ENCODE results near the gene CA5A.
A peak's percentile ranks its signal among the peaks of the same experiment; 100 is the strongest.
"Not testable (repeated sequence)": the region's sequence is repeated elsewhere in the genome, so short reads cannot be mapped to it uniquely, and the experiment has no call there.

CA5A gene

DNA sequence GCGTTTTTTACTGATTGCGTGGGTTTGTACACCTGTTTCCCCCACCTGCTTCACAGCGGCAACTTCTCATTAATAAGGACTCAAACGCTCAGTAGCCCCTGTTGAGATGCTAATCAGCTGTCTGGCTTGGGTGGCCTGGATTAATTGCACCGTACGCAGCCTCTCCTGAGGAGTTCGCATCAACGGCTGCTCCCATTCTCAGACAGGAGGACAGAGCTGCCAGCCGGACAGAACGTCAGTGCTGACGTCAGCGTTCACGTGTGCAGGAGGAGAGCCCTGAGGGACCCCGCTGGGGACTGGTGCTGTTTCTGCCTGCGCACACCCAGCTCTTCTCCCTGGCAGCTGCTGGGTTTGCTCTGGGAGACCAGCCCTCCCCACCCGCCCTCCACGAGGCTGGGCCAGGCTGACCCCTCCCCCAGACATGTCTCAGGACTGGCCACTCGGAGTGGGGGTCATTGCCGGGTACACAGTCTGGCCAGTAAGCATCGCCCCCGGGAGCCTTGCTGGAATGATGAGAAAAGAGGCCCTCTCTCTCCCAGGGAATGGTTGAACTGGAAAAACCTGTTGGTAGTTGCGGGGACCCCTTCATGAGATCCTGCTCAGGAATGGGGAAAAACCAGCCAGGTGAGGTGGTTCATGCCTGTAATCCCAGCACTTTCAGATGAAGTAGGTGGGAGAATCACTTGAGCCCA is 9.2 kb upstream of the CA5A start:
- peak overlapping the region; percentile 13; the same call in 1 of the 2 replicates for H3K27ac ChIP-seq
- TF ChIP-seq, protein P1, sequence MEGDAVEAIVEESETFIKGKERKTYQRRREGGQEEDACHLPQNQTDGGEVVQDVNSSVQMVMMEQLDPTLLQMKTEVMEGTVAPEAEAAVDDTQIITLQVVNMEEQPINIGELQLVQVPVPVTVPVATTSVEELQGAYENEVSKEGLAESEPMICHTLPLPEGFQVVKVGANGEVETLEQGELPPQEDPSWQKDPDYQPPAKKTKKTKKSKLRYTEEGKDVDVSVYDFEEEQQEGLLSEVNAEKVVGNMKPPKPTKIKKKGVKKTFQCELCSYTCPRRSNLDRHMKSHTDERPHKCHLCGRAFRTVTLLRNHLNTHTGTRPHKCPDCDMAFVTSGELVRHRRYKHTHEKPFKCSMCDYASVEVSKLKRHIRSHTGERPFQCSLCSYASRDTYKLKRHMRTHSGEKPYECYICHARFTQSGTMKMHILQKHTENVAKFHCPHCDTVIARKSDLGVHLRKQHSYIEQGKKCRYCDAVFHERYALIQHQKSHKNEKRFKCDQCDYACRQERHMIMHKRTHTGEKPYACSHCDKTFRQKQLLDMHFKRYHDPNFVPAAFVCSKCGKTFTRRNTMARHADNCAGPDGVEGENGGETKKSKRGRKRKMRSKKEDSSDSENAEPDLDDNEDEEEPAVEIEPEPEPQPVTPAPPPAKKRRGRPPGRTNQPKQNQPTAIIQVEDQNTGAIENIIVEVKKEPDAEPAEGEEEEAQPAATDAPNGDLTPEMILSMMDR (conservative IDR thresholded peaks at IDR 0.05) = no peak

DNA sequence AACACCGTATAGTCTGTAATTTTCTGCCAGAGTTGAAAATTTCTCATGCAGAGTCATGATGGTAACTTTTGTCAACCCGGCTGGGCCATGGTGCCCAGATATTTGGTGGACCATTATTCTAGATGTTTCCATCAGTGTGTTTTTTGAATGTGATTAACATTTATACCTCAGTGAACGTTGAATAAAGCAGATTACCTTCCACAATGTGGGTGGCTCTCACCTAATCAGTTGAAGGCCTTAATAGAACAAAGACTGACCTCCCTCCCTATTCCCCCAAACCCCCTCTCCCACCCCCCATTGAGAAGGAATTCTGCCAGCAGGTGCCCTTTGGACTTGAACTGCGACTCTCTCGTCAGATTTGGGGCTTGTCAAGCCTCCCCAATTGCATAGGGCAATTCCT is 6.4 kb upstream of the CA5A start:
- H3K27ac ChIP-seq = no peak overlapping the region
- TF ChIP-seq, protein P1 (conservative IDR thresholded peaks at IDR 0.05) = no peak

DNA sequence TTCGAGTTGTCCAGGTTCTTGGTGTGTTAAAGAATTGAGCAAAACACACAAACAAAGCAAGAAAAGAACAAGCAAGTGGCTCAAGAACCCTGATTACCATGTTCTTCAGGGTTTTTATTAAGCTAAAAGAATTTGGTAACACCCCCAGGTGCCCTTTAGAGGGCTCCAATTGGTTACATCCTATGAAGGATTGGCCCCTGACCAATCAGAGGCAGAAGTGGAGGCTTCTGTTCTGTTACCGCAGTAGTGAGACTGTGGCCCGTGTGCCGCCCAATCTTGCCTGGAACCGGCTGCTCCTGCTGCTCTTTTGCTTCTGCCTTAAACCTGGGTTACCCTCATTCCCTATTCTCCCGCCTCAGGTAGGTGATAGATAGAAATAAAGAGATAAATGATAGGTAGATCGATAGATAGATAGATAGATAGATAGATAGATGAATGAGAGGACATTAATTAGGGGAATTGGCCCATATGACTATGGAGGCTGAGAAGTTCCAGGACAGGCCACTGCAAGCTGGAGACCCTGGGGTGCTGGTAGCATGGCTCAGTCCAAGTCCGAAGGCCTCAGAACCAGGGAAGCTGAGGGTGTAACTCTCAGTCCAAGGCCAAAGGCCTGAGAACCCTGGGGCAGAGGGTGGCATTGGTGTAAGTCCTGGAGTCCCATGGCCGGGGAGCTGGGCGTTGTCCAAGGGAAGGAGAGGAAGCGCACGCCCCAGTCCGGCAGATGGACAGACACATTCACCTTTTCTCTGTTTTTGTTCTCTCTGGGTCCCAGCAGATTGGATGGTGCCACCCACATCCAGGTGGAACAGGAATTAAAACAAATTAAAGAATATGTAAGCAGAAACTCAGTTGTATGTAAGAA is 3.5 kb upstream of the CA5A start:
- no peak overlapping the region for H3K27ac ChIP-seq
- TF ChIP-seq, protein P1 (conservative IDR thresholded peaks at IDR 0.05) = no peak

DNA sequence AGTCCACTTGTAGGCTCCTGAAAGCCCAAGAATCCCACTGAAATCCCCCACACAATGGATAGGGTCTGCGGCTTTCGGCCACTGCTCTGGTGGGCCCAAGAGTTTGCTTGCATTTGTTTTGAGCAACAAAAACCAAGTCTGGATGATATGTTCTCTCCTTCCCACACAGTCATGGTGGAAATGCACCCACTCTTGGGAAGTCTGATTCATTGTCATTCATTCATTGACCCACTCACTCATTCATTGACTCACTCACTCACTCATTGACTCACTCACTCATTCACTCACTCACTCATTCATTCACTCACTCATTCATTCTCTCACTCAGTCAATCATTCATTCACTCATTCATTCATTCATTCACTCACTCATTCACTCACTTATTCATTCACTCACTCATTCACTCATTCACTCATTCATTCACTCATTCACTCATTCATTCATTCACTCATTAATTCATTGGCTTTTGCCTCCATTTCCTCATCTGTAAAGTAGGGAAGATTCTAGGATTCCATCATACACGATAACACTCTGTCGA is 2.2 kb upstream of the CA5A start:
- TF ChIP-seq, protein P1 (conservative IDR thresholded peaks at IDR 0.05) = no peak
- no peak overlapping the region for H3K27ac ChIP-seq

DNA sequence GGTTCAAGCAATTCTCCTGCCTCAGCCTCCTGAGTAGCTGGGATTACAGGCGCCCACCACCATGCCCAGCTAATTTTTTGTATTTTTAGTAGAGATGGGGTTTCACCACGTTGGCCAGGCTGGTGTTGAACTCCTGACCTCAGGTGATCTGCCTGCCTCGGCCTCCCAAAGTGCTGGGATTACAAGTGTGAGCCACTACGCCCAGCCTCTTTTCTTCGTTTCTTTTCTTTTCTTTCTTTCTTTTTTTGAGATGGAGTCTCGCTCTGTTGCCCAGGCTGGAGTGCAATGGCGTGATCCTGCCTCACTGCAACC is 858 bp upstream of the CA5A start:
- not testable (repeated sequence) for H3K27ac ChIP-seq

DNA sequence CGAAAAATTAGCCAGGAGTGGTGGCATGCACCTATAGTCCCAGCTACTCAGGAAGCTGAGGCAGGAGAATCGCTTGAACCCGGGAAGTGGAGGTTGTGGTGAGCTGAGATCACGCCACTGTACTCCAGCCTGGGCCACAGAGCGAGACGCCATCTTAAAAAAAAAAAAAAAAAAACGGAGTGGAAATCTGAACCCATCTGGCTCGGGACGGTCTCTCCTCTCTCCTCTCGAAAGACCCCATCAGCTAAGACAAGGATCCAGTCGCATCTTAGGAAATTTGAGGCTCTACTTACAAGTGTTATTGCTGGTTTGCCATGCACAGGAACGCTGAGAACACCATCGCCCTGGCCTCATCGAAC is 334 bp downstream of the CA5A start:
- not testable (repeated sequence) for H3K27ac ChIP-seq

DNA sequence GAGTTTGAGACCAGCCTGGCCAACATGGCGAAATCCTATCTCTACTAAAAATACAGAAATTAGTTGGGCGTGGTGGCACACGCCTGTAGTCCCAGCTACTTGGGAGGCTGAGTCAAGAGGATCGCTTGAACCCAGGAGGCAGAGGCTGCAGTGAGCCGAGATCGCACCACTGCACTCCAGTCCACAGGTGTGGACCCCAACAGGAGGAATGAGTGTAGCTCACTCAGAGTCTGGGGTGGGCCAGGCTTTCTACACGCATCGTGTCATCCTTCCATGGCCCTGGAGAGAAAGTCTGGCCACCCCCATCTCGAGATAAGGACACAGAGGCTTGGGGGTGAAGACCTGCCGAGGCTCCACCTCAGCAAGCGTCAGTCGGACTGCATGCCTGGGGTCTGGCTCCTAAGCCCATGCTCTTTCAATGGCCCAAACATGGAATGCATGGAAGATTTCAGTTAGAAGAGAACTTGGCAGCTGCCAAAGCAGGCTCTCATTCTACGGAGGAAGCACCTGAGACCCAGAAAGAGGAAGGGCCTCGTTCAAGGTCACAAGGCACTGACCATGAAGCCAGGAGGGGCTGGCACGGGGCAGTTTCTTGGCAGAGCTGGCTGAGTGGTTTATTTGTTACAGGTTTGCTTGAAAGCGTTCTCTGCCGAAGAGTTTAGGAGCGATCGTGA is 1.4 kb downstream of the CA5A start:
- not testable (repeated sequence) for H3K27ac ChIP-seq

DNA sequence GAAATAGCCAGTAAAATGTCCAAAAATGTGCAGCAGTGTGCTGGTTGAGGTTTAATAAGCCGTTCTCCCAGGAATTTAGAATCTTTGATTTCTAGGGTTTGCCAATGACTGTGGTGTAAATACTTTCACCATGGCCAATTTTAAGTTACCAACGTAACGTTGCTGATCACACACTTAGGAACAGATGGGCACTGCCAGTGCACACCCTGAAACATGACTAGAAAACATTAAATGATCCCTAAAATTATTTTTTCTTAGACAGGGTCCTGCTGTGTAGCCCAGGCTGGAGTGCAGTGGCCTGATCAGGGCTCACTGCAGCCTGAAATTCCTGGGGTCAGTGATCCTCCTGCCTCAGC is 3.2 kb downstream of the CA5A start:
- TF ChIP-seq, protein P1 (conservative IDR thresholded peaks at IDR 0.05) = no peak
- H3K27ac ChIP-seq = no peak overlapping the region

DNA sequence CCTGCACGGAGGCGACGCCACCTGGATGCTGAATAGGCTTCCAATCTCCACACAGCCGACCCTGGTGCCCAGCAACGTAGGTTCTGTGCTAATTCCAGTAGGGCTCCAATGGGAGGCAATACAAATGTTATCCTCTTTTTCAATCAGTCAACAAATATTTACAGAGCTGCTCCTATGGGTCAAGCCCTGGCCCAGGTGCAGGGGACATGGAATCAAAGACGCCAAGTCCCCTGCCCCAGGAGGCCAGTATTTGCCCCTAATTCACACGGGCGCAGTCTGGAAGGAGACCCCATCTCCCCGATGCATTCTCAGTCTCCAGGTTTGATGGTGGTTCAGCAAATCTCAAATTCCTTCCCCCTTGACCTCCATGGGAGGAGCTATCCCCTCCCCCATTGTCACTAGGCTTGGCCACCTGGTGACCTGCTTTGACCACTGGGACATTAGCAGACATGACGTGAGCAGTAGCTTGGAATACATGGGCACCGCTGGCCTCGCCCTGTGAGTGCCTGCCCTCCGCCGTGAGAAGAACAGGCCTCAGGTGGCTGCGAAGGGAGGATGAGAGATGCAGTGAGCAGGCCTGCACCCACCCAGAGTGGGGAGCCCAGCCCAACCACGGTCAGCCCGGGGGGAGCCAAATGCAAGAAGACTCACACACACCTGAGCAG is 3.7 kb downstream of the CA5A start:
- H3K27ac ChIP-seq = not testable (repeated sequence)
